HG03097 (cell line): ENCODE measurements around the gene ST7.

Experiments
- ATAC-seq: cut with Tn5 transposase; IDR thresholded peaks from one replicate; pipeline ENCODE4 v1.9.1; 2021; ENCODE audit not compliant: unreplicated experiment, low FRiP score

The ST7 gene

GRCh38 chr7:117145333-117145732 lies 192.0 kb downstream of the ST7 start:
- no peak for ATAC-seq

DNA sequence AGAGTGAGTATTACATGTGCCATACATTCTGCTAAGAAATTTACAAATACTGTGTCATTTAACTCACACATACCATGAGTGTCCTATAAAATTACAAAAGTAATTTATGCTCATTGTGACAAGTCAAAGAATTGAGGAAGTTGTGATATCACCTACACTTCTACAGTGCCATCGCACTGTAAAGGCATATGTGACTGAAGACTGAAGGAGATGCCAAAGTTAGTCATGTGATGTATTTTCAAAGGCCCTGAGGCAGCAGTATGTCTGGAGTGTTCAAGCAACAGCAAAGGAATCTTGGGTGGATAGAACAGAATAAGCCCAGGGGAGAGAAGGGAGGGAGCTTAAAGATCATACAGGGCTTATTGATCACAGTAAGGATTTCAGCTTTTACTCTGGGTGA lies 192.8 kb downstream of the ST7 start:
- ATAC-seq, result no peak

DNA sequence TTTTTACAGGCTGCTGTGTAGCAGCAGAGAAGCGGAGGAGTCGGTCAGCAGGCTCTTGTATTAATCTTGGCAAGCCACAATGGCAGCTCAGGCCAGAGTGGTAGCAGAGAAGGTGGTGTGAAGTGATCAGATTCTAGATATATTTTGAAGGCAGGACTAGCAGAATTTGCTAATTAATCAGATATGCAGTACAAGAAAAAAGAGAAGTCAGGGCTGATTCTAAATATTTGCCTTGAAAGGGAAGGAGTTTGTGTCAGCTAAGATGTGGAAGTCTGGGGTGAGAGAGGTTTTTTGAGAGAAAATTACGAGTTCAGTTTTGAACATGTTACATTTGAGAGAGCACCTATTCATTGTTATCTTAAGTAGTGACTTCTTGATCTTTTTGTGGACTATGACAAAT lies 193.2 kb downstream of the ST7 start:
- no peak for ATAC-seq

DNA sequence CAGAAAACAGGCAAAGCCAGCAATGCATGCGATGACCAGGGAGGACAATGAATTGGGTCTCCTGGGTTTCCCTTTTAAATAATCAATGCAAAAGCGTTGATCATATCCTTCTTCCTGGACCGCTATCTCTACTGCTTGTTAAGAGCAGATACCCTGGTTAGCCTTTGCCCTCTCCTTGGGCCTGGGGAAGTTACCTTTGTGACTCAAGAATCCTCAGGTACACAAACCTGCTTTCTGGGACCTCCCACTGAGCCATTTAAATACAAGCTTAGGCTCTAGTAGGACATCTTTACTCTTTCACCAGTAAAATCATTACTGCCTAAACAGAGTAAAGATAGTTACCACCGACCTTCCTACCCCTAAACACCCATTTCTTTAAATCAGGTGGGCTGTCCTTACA lies 195.7 kb downstream of the ST7 start:
- no peak for ATAC-seq

GRCh38 chr7:117149692-117150091 lies 196.4 kb downstream of the ST7 start:
- ATAC-seq, result no peak

DNA sequence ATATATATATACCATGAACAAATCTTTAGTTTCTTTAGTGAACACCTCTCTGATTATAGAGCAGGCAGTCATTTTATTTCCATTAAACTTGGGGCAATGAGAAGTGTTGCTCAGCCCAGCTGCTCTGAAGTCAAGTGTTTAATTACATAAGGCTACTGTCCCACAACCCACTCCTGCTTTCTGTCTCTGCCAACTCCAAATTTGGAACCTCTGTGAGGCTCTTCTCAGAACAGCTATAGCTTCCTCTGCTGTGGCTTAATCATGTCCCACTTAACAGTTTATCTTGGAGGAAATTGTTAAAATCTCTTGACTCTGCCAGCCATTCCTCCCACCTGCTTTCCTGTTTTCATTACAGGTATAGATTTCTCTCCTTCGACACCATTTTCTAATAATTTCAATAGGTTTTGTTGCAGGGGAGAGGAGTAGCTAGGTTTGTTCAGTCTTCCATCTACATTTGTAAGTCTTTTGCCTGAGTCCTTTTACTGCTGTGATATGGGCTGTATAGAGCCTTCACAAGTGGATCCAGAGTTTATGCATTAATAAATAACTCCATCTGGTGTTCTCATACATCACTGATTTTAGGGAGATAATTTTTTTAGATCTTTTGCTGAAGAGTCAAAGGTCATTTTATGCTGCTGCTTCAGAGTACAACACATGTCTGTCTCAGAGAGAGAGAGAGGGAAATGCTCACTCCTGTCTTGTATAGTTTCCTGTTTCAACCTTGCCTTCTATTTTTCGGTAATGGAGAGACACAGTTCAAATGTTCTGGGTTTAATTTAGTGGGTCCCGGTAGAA lies 199.1 kb downstream of the ST7 start:
- ATAC-seq, result no peak

DNA sequence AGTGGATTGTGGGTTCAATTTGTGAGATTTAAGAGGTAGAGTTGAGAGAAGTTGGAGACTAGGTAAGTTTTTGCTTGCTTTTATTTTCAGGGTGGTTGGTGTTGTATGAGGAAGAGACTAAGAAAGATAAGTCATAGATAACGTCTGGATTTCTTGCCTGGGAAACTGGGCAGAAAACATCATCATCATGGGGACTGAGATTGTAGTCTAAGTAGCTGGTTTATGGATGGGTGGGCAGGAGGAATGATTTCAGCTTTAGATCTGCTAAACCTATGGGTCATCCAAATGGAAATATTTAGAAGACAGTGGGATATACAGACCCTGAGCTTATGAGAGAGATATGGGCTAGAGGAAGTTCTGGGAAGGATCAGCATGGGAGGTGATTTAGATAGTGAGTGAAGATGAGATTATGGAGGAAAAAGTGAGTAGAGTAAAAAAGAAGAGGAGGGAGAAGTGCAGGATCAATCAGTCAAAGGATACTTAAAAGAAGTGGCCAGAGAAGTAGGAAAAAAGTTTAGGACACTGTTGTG lies 199.8 kb downstream of the ST7 start:
- no peak for ATAC-seq

DNA sequence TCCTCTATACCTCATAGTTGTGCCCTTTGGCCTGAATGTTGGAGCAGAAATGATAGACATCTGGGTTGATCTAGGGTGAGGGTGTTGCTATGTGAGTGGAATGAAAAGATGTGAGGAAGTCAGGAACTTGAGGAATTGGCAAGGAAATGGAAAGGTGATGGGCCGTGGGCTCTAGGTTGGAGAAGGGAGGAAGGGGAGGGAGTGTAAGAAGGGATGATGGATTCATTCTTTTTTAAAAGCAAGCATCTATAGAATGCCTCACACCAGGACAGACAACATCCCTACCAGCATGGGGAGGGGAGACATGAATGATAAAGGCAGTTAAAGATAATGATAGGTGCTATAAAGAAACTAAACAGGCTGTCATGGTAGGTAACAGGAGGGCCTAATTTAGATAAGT lies 201.4 kb downstream of the ST7 start:
- ATAC-seq, result no peak

GRCh38 chr7:117155694-117156093 lies 202.4 kb downstream of the ST7 start:
- no peak for ATAC-seq

DNA sequence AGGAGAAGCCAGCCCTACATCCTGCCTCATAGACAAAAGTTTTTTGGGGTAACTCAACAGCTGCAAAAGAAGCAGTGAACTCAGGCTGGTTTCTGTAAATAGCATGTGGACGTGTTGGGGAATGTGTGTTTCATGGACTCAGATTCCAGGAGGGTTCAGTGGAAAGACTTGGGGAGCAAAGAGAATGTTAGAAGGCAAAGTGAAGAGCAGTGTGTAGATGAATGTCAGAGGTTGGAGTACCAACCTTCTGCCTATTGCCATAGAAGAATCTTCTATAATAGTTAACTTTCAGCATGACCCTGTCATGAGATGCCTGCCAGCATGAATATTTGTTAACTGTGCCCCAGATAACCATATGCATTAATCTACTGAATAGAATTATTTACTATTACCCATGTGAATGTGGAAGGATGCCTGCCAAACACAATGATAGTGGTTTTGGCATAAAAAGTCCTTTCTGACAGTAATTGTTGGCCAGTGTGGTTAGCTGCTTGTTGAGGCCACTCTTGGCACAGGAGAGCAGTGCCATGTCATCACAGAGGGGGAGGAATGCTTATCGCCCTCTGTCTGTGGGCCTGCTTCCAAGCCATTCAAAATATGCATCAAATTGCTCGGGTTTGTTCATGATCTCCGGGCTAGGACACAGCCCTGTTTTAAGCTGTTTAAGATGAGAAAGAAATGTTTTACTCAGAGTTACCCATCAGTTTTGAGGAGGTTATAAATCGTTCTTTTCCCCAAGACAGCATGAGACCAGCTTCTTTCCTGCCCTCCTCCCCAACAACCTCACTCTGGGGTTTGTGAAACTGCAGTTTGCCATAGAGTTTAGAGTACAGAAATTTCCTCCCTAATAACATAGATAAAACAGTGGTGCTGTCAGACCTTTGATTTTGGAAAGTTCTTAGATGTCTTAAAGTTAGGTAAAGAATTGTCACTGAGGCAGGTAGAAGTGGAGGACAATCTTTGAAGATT lies 204.2 kb downstream of the ST7 start:
- no peak for ATAC-seq

DNA sequence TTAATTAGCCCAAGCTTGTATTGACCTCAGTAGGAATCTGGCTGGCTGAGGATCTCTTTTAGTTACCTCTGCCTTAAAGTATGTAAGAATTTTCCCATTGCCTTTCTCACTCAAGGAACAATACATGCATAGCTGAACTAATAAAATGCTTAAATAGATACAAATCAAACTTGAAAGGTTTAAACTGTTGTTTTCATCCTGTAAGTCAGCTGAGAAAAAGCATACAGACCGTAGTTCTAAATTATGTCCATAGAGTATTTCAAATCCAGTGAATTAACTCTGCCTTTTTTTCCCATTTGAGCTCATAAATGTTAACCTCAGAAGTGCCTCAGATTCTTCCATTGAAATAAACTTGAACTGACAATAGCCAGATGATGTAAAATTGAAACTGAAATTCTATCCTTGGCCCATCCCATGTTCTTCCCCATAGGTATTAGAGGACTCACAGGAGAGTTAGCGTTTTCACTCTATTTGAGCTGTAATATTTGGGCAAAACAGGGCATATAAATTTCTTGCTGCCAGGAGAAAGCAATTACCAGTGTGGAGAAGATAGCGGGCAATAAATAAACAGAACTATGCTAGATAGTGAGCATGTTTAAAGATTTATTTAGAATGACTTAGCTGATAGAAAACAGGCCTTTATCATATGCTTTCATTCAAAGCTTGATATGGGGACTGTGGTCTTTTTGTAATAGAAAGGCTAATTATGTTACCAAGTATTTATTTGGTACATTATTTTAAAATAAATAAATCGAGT lies 205.8 kb downstream of the ST7 start:
- ATAC-seq, result no peak

DNA sequence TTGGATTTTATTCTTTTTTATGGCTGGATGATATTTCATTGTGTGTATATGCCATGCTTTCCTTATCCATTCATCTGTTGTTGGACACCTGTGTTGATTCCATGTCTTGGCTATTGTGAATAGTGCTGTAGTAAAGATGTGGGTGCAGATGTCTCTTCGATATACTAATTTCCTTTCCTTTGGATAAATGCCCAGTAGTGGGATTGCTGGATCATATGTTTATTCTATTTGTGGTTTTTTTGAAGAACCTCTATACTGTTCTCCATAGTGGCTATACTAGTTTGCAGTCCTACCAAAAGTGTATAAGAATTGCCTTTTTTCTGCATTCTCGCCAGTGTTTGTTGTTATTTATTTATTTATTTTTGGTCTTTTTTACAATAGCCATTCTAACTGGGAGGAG lies 209.8 kb downstream of the ST7 start:
- no peak for ATAC-seq

DNA sequence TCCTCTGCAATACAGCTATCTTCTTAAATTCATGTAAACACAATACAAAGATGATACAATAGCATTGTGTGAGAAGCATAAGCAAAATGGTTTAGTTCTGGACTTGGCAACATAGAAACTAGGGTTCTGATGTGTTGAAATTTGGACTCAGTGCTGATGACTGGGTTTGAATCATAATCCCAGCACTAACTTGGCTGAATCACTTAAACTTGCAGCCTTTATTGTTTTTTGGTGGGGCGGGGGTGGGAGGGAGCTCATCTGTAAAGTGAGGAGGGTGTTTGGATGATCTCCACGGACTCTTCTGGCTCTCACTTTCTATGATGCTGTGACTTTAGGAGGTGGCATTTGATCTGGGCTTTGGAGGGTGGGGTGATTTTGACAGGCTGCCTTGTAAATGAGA lies 211.3 kb downstream of the ST7 start:
- no peak for ATAC-seq

- ATAC-seq, result no peak
These were observed 212.4 kb downstream of the ST7 start for GRCh38 chr7:117165656-117166055.

DNA sequence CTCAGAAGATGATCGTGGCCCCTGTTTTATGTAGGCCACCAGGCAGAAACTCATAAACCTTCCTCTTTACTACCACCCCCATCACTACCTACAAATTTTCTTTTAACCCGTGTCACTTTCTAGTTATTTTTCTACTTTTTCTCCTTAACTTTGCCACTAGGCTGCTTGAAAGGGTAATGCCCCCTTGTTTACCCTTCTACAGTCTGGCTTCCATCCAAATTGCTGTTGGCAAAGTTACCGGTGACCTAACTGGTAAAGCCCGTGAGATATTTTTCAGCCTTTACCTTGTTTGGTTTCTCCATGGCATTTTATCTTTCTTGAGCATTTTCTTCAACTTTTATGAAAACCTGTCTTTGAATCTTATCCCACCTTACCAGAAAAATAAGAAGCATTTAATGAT lies 216.6 kb downstream of the ST7 start:
- no peak for ATAC-seq

DNA sequence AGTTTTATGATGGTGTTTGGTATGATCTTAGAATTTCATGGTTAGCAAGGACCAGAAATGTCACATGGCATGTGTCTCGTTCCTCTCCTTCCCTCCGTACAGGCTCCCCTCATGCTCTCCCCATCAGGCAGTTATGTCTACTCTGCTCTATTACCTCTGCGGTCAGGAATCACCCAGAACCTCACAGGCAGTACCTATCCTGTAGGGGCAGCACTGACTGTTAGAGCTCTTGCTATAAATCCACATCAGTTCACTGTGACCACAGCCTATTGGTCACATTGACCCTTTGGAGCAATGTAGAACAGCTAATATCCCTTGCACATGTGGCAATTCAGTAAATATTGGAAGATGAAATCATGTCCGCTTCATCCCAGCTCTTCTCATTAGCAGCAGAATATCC lies 217.8 kb downstream of the ST7 start:
- no peak for ATAC-seq

DNA sequence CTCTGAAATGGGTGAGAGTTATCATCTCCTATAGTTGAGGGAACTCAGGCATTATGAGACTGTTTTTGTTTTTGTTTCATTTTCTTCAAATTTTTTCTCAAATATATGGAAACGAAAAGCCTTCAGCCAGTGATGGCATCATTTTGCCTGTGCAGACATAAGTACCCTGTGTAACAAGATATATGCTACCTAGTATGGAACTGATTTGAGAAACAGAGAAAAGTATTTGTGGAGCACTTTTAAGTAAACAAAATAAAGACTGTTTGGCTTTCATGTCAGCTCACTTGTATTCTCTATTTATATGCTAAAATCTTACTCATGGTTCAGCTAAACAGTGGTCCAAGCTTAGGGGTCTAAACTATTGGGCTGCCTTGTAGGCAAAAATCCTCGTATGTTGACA lies 219.0 kb downstream of the ST7 start:
- no peak for ATAC-seq

DNA sequence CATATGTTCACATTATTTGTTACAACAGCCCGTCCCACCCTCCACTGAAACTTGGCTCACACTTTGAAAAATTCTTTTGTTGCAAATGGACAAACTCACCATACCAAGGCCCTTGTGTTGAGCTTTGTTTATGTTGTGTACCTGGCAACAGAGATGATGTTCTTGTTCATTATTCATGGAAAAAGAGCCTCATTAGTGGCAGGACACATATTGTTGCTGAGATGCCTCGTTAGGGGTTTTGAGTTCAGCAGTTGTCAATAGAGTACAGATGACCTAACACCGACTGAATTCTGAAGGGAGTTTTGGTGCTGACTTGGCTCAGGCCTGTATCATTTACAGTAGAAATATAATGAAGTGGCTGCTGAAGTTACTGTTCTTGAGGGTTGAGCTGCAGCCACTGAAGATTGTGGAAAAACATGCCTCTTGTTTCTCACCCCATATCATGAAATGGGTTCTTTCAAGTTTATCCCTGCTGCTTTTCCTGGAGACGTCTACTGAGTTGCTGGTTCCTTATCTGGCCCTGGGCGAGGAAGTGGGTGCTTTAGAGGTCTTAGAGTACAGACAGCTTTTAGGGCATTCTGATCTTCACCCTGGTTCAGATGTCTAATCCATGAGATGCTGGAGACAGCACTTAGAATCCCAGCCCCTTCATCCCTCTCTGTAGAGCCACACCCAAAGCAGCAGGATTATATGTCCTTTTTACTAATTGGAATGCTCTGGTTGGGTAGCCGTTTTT lies 219.9 kb downstream of the ST7 start:
- ATAC-seq, result no peak

- no peak for ATAC-seq
These were observed 222.9 kb downstream of the ST7 start for GRCh38 chr7:117176206-117176605.

- ATAC-seq, result no peak
These were observed 225.3 kb downstream of the ST7 start for GRCh38 chr7:117178600-117178999.
